Measurements from ENCODE around the gene EFHC1.

EFHC1 gene

DNA sequence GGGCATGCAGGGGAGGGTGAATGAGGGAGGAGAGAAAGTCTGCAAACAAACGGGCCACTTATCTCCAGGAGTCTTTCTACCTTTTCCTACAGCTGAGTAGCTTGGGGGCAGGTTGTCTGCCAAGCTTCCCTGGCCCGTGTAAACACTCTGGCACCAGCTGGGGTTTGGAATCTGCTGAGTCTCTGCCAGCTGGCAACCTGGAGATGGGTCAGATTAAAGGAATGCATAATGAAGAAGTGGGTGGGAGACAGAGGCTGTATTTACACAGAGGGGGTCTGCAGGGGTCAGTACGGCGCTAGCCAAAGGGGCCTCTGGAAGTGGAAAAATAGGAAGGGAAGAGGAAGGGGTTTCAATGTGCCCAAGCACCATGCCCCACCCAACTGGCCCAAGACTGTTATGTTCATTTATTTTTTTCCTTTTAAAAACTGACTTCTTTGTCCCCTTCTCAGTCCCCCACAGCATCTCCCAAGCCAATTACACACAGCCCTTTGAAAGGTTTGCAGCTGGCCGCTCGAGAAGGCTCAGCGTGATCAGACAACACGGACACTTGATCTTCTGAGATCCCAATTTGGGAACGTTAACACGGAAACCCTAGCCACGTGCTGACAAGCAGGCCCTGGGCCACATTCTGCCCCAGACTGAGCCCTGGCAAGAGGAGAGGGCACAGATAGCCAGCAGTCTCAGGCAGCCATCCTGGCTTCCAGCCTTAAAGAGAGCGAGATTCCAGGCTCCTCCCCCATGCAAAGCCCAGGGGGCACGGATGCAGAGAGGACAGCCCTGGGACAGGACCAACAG is 131.5 kb downstream of the EFHC1 start:
- no peak for TF ChIP-seq SIN3A (IDR thresholded peaks at IDR 0.05; ENCODE audit: borderline replicate concordance, insufficient read depth, low read length)

DNA sequence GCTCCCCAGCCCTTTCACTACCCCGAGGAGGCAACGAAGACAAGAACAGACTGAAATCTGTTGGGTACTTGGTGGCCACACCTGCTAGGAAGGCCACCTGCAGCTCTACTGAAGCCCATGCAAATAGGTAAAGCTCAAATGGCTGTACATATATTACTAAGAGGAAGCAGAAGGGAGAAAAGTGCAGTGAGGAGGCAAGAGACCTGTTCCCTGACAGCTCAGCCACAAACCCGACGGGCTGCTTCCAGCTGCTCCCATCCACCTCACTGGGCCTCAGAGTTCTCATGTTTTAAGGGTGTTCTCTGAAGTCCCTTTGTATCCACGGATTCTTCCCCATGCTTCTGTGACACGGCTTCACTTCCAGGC is 132.1 kb downstream of the EFHC1 start:
- TF ChIP-seq FOXP2 (optimal IDR thresholded peaks at IDR 0.05; ENCODE audit: borderline replicate concordance, extremely low read depth, extremely low read length, insufficient read depth) (no peak), TAF1 (IDR thresholded peaks at IDR 0.05; ENCODE audit: borderline replicate concordance, insufficient read depth, low read length) (no peak), SIN3A (IDR thresholded peaks at IDR 0.05; ENCODE audit: borderline replicate concordance, insufficient read depth, low read length) (no peak), POLR2AphosphoS5 (IDR thresholded peaks at IDR 0.05; ENCODE audit: low read depth, low read length) (no peak)
- TF ChIP-seq, protein P1, sequence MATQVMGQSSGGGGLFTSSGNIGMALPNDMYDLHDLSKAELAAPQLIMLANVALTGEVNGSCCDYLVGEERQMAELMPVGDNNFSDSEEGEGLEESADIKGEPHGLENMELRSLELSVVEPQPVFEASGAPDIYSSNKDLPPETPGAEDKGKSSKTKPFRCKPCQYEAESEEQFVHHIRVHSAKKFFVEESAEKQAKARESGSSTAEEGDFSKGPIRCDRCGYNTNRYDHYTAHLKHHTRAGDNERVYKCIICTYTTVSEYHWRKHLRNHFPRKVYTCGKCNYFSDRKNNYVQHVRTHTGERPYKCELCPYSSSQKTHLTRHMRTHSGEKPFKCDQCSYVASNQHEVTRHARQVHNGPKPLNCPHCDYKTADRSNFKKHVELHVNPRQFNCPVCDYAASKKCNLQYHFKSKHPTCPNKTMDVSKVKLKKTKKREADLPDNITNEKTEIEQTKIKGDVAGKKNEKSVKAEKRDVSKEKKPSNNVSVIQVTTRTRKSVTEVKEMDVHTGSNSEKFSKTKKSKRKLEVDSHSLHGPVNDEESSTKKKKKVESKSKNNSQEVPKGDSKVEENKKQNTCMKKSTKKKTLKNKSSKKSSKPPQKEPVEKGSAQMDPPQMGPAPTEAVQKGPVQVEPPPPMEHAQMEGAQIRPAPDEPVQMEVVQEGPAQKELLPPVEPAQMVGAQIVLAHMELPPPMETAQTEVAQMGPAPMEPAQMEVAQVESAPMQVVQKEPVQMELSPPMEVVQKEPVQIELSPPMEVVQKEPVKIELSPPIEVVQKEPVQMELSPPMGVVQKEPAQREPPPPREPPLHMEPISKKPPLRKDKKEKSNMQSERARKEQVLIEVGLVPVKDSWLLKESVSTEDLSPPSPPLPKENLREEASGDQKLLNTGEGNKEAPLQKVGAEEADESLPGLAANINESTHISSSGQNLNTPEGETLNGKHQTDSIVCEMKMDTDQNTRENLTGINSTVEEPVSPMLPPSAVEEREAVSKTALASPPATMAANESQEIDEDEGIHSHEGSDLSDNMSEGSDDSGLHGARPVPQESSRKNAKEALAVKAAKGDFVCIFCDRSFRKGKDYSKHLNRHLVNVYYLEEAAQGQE (IDR thresholded peaks at IDR 0.05; ENCODE audit: insufficient read depth in 1 of 2, low read depth in 2 of 2, low read length in 2 of 2) = no peak

DNA sequence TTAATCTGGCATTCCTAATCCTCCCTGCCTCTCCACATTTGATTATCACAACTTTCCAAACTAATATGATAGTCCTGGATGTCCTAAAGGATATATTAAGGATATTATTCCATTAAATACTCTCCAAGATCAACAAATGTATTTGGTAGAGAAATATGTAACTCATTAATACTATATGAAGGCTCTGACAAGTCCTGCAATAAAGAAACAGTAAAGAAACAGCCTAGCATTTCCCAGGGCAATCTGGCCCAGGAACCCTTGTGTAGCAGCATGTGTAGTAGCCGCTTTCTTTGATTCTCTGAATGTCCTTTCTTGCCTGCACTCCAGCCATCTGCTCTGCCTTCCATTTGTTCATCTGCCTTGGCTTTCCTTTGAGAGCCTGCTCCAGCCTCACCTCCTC is 133.0 kb downstream of the EFHC1 start:
- TF ChIP-seq TAF1 (IDR thresholded peaks at IDR 0.05; ENCODE audit: borderline replicate concordance, insufficient read depth, low read length) (no peak), FOXP2 (optimal IDR thresholded peaks at IDR 0.05; ENCODE audit: borderline replicate concordance, extremely low read depth, extremely low read length, insufficient read depth) (no peak), SIN3A (IDR thresholded peaks at IDR 0.05; ENCODE audit: borderline replicate concordance, insufficient read depth, low read length) (no peak), POLR2AphosphoS5 (IDR thresholded peaks at IDR 0.05; ENCODE audit: low read depth, low read length) (no peak)
- TF ChIP-seq, protein P1 (IDR thresholded peaks at IDR 0.05; ENCODE audit: insufficient read depth in 1 of 2, low read depth in 2 of 2, low read length in 2 of 2) = no peak

DNA sequence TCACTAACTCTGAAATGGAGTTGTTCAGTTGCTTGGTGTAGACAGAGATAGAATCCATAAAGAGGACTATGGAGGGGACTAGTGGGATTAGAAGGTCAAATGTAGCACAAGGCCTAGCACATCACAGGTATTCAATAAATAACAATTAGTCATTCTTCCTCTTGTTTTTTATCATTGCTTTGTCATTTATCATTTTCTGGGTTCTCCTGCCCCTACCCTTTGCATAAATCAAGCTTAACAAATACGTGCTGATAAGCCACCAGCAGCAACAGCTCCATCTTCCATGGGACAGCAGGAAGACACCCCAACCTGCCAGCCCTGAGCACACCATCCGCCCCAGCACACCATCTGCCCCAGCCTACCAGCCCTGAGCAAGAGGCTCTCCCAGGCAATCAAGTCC is 133.6 kb downstream of the EFHC1 start:
- TF ChIP-seq, protein P1 (IDR thresholded peaks at IDR 0.05; ENCODE audit: insufficient read depth in 1 of 2, low read depth in 2 of 2, low read length in 2 of 2) = no peak
- TF ChIP-seq POLR2AphosphoS5 (IDR thresholded peaks at IDR 0.05; ENCODE audit: low read depth, low read length) (no peak), TAF1 (IDR thresholded peaks at IDR 0.05; ENCODE audit: borderline replicate concordance, insufficient read depth, low read length) (no peak), FOXP2 (optimal IDR thresholded peaks at IDR 0.05; ENCODE audit: borderline replicate concordance, extremely low read depth, extremely low read length, insufficient read depth) (no peak), SIN3A (IDR thresholded peaks at IDR 0.05; ENCODE audit: borderline replicate concordance, insufficient read depth, low read length) (no peak)

DNA sequence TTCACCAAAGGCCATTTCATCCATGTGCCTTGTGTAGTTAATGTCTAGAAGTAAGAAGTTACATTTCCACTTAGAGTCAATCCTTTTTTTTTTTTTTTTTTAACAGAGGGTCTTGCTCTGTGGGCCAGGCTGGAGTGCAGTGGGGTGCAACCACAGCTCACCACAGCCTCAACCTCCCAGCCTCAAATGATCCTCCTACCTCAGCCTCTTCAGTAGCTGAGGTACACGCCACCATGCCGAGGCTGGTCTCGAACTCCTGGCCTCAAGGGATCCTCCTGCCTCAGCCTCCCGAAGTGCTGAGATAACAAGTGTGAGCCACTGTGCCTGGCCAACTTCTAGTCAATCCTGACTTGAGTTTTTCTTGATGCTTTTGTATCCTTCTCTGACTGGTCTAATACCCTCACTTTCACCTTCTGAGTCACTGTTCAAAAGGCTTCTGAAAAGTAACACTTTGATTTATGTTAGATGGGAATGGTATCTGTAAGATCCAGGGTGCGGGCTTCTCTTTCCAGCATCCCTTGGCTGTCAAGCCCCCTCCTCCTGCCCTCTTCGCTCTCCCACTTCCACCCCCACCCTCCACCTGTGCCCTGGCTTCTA is 134.6 kb downstream of the EFHC1 start:
- no peak for TF ChIP-seq FOXP2 (optimal IDR thresholded peaks at IDR 0.05; ENCODE audit: borderline replicate concordance, extremely low read depth, extremely low read length, insufficient read depth)
- no peak for TF ChIP-seq TAF1 (IDR thresholded peaks at IDR 0.05; ENCODE audit: borderline replicate concordance, insufficient read depth, low read length)
- TF ChIP-seq, protein P1 (IDR thresholded peaks at IDR 0.05; ENCODE audit: insufficient read depth in 1 of 2, low read depth in 2 of 2, low read length in 2 of 2) = no peak
- no peak for TF ChIP-seq POLR2AphosphoS5 (IDR thresholded peaks at IDR 0.05; ENCODE audit: low read depth, low read length)
- no peak for TF ChIP-seq SIN3A (IDR thresholded peaks at IDR 0.05; ENCODE audit: borderline replicate concordance, insufficient read depth, low read length)
